OCI-LY7 (cell line): ENCODE results near the gene NKAIN2.

Experiments
- EZH2phosphoT487 ChIP-seq: fragments of 200-600 bp; sonication (generic); IDR thresholded peaks from 2 replicates; pipeline ENCODE4 v1.6.1; 2018; ENCODE audit warnings: low read depth, borderline replicate concordance, mild to moderate bottlenecking, mixed run types, antibody characterized with exemption, low read length, moderate library complexity, mixed read lengths
- TF ChIP-seq, protein P1 (sequence below): fragments of 200-600 bp; sonication (generic); conservative IDR thresholded peaks from 2 replicates; pipeline ENCODE4 v1.5.1; 2014; ENCODE audit warnings: mild to moderate bottlenecking, antibody characterized with exemption, low read length, moderate library complexity, mixed read lengths

DNA sequence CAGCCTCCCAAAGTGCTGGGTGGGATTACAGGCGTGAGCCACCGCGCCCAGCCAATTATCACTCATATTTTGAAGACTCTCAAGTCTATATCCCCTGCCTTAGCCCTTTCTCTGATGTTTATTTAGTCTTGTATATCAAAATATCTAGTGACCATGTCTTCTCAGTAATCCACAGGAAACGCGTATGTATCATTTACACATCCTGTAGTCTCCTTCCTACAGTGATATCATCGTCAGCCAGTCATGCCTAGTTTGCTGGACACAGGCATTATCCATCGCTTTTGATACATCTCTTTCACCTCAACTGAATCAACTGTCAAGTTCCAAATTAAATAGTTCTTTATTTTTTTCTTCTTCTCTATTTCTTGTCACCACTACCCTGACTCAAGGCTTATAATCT is 223.7 kb downstream of the NKAIN2 start:
- TF ChIP-seq EZH2phosphoT487: no peak
- TF ChIP-seq, protein P1, sequence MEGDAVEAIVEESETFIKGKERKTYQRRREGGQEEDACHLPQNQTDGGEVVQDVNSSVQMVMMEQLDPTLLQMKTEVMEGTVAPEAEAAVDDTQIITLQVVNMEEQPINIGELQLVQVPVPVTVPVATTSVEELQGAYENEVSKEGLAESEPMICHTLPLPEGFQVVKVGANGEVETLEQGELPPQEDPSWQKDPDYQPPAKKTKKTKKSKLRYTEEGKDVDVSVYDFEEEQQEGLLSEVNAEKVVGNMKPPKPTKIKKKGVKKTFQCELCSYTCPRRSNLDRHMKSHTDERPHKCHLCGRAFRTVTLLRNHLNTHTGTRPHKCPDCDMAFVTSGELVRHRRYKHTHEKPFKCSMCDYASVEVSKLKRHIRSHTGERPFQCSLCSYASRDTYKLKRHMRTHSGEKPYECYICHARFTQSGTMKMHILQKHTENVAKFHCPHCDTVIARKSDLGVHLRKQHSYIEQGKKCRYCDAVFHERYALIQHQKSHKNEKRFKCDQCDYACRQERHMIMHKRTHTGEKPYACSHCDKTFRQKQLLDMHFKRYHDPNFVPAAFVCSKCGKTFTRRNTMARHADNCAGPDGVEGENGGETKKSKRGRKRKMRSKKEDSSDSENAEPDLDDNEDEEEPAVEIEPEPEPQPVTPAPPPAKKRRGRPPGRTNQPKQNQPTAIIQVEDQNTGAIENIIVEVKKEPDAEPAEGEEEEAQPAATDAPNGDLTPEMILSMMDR: no peak
